Measurements from ENCODE around the gene AKT1S1. TPM values are rescaled to one million over a fixed set of nuclear protein-coding genes. Genes with fewer than 3 reads are reported as not detected.

AKT1S1 gene
- total RNA-seq, 1 donor from 2014 or later, result 52.0 TPM

DNA sequence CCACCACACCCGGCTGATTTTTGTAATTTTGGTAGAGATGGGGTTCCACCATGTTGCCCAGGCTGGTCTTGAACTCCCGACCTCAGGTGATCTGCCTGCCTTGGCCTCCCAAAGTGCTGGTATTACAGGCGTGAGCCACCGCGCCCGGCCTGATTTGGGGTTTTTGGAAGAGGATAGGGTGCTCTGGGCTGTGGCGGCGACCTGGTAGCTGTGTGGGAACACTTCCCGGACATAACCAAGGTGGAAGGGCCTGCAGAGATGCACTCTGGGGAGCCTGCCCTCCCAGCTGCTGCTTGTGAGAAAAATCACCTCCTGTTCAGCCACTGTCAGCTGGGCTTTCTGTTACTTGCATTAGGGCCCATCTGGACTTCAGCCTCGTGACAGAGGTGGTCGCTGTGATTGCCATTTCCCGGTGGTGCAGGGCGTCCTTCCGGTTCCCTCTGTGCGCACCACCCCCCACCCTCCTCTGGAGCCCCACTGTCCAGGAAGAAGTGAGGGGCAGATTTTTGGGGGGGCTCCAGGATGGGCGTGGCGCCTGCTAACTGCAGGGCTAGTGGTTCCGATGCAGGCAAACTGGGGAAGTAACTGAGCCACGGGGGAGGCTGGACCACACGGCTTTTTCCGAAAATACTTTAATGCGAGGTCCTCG is 12.0 kb upstream of the AKT1S1 start:
- peaks cover 12% of the 10 kb centered on the region for H3K36me3 Mint-ChIP-seq (ENCODE audit: low read depth)
- no peak overlapping the region for H3K27ac Mint-ChIP-seq (ENCODE audit: unreplicated experiment)
- no peak overlapping the region for H3K4me3 Mint-ChIP-seq (ENCODE audit: unreplicated experiment)
- peaks cover 2% of the 10 kb centered on the region for H3K4me1 Mint-ChIP-seq (ENCODE audit: low read depth)
- peak; percentile 87 for DNase-seq (ENCODE audit: low spot score)
- TF ChIP-seq, protein P1, sequence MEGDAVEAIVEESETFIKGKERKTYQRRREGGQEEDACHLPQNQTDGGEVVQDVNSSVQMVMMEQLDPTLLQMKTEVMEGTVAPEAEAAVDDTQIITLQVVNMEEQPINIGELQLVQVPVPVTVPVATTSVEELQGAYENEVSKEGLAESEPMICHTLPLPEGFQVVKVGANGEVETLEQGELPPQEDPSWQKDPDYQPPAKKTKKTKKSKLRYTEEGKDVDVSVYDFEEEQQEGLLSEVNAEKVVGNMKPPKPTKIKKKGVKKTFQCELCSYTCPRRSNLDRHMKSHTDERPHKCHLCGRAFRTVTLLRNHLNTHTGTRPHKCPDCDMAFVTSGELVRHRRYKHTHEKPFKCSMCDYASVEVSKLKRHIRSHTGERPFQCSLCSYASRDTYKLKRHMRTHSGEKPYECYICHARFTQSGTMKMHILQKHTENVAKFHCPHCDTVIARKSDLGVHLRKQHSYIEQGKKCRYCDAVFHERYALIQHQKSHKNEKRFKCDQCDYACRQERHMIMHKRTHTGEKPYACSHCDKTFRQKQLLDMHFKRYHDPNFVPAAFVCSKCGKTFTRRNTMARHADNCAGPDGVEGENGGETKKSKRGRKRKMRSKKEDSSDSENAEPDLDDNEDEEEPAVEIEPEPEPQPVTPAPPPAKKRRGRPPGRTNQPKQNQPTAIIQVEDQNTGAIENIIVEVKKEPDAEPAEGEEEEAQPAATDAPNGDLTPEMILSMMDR (IDR thresholded peaks at IDR 0.05), result no peak
- no peaks in the 10 kb centered on the region for H3K9me3 Mint-ChIP-seq (ENCODE audit: low read depth)
- peaks cover 10% of the 10 kb centered on the region for H3K27me3 Mint-ChIP-seq (ENCODE audit: low read depth)

DNA sequence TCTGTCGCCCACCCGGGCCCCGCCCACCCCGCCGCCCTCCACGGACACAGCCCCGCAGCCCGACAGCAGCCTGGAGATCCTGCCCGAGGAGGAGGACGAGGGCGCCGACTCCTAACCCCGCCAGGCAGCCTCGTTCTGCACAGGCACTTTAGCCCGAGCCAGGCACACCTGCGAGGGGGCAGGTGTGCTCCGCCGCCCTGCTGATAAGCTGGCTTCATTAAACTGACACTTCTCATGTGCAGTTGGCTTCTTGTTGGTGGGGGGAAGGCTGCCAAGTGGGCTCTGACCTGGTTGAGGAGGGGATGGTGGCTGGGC is 11.3 kb upstream of the AKT1S1 start:
- H3K27me3 Mint-ChIP-seq (ENCODE audit: low read depth), result peaks cover 10% of the 10 kb centered on the region
- H3K4me3 Mint-ChIP-seq (ENCODE audit: unreplicated experiment), result no peak overlapping the region
- H3K27ac Mint-ChIP-seq (ENCODE audit: unreplicated experiment), result no peak overlapping the region
- TF ChIP-seq, protein P1 (IDR thresholded peaks at IDR 0.05), result no peak
- H3K36me3 Mint-ChIP-seq (ENCODE audit: low read depth), result peaks cover 15% of the 10 kb centered on the region
- H3K9me3 Mint-ChIP-seq (ENCODE audit: low read depth), result no peaks in the 10 kb centered on the region
- peaks cover 2% of the 10 kb centered on the region for H3K4me1 Mint-ChIP-seq (ENCODE audit: low read depth)
- peak; percentile 64 for DNase-seq (ENCODE audit: low spot score)

DNA sequence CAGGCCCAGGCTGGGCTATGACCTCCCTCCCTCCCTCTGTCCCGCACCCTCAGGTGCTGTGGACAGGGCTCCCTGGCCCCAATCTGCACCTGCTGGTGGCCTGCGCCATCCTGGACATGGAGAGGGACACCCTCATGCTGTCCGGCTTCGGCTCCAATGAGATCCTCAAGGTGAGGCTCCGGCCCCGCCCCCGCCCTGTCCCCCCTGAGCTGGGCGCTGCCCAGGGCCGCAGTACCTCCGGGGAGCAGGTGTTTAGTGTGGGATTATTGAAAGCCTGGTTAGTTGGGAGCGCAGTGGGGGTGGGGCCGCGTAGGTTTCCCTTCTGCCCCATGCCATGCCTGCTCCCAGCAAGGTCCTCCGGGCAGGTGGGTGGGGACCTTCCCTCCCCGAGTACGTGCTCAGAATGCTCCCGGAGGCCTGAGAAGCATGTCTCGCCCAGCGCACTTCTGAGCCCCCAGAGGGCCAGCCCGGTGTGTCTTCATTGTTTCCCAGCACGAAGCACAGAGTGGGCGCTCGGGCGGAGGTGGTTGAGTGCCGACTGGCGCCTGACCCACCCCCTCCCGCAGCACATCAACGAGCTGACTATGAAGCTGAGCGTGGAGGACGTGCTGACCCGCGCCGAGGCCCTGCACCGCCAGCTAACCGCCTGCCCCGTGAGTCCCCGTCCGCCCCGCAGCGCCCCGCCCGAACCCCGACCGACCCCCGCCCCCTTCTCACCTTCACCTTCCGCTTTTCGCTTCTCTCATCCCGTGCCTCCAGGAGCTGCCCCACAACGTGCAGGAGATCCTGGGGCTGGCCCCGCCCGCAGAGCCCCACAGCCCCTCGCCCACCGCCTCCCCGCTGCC is 10.7 kb upstream of the AKT1S1 start:
- Mint-ChIP-seq H3K36me3 (ENCODE audit: low read depth) (peaks cover 19% of the 10 kb centered on the region), H3K27ac (ENCODE audit: unreplicated experiment) (no peak overlapping the region), H3K9me3 (ENCODE audit: low read depth) (no peaks in the 10 kb centered on the region), H3K27me3 (ENCODE audit: low read depth) (peaks cover 9% of the 10 kb centered on the region), H3K4me3 (ENCODE audit: unreplicated experiment) (no peak overlapping the region), H3K4me1 (ENCODE audit: low read depth) (peaks cover 2% of the 10 kb centered on the region)
- TF ChIP-seq, protein P1 (IDR thresholded peaks at IDR 0.05), result no peak
- peak; percentile 77 for DNase-seq (ENCODE audit: low spot score)

DNA sequence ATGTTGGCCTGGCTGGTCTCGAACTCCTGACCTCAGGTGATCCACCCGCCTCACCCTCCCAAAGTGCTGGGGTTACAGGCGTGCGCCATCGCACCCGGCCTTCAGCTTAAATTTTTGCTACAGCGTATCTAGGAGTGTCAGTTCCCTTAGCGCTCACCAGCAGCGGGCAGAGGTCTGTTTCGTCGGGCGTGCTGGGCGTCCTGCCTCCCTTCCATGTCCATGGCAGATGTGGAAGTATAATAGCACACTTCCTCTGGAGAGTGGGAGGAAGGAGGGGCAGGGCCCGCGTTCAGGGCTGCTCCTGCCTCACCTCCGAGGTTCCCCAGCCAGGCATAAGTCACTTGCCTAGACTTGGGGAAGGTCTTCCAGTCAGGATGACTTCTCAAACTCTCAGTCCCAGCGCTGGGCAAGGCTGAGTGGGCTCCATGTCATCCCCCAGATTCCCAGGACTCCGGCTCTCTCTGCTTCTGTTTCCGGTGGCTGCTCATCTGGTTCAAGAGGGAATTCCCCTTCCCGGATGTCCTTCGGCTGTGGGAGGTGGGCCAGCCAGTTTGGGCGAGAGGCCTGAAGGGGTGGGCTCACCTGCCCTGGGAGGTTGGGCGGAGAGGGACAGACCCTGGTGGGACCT is 10.0 kb upstream of the AKT1S1 start:
- DNase-seq (ENCODE audit: low spot score), result peak; percentile 89
- Mint-ChIP-seq H3K27me3 (ENCODE audit: low read depth) (peaks cover 2% of the 10 kb centered on the region), H3K27ac (ENCODE audit: unreplicated experiment) (no peak overlapping the region), H3K36me3 (ENCODE audit: low read depth) (peaks cover 22% of the 10 kb centered on the region), H3K4me1 (ENCODE audit: low read depth) (peaks cover 2% of the 10 kb centered on the region), H3K9me3 (ENCODE audit: low read depth) (no peaks in the 10 kb centered on the region), H3K4me3 (ENCODE audit: unreplicated experiment) (no peak overlapping the region)
- TF ChIP-seq, protein P1 (IDR thresholded peaks at IDR 0.05), result no peak

DNA sequence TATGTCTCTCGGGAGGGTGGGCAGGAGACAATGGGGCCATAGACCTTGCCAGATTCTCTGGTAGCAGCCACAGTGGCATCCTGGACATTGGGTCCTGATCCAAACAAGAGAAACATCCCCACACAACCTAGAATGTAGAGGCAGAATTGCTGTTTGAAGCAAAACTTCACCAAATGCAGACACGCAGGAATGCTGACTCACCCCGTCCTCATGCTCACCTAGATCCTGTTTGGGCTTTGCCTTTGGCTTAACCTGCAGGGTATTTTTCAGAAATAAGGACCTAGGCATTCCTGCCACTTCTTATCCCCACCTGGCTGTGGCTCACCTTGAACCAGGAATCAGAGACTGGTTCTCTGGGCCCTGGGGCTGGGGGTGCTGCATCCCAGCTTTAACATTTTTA is 7.6 kb upstream of the AKT1S1 start:
- no peak for DNase-seq (ENCODE audit: low spot score)
- Mint-ChIP-seq H3K27ac (ENCODE audit: unreplicated experiment) (no peak overlapping the region), H3K4me1 (ENCODE audit: low read depth) (no peaks in the 10 kb centered on the region), H3K9me3 (ENCODE audit: low read depth) (no peaks in the 10 kb centered on the region), H3K27me3 (ENCODE audit: low read depth) (no peaks in the 10 kb centered on the region), H3K4me3 (ENCODE audit: unreplicated experiment) (no peak overlapping the region), H3K36me3 (ENCODE audit: low read depth) (peaks cover 29% of the 10 kb centered on the region)
- TF ChIP-seq, protein P1 (IDR thresholded peaks at IDR 0.05), result no peak
